GM21723 (cell line): ENCODE results near the gene CEP19.

Experiments
- ATAC-seq: cut with Tn5 transposase; IDR thresholded peaks from one replicate; pipeline ENCODE4 v1.9.1; 2021; ENCODE audit warnings: mild to moderate bottlenecking, moderate library complexity; ENCODE audit not compliant: unreplicated experiment

Gene CEP19

DNA sequence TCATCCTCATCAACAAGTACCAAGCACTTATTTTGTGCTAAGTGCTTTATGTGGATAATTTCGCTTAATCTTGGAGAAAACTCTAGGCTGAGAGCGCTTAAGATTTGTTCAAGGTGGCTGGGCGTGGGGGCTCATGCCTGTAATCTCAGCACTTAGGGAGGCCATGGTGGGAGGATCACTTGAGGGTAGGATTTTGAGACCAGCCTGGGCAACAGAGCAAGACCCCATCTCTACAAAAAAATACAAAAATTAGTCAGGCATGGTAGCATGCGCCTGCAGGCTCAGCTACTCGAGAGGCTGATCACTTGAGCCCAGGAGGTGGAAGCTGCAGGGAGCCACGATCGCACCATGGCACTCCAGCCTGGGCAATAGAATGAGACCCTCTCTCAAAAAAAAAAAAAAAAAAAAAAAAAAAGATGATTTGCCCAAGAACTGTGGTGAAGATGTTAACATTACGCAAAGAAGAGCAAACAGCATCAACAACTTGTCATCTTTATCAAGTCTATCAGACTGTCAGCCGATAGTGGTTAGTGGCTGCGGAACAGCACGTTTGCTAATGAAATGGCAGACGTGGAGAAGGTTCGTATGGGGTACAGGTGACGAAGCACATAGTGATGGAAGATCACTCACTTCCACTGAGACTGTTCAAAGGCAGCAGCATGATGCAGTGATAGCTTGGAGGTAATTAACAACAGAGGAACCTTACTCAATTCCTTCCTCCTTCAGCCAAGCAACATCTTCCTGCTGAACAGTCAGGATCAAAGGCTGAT lies 44.8 kb downstream of the CEP19 start:
- no peak for ATAC-seq

DNA sequence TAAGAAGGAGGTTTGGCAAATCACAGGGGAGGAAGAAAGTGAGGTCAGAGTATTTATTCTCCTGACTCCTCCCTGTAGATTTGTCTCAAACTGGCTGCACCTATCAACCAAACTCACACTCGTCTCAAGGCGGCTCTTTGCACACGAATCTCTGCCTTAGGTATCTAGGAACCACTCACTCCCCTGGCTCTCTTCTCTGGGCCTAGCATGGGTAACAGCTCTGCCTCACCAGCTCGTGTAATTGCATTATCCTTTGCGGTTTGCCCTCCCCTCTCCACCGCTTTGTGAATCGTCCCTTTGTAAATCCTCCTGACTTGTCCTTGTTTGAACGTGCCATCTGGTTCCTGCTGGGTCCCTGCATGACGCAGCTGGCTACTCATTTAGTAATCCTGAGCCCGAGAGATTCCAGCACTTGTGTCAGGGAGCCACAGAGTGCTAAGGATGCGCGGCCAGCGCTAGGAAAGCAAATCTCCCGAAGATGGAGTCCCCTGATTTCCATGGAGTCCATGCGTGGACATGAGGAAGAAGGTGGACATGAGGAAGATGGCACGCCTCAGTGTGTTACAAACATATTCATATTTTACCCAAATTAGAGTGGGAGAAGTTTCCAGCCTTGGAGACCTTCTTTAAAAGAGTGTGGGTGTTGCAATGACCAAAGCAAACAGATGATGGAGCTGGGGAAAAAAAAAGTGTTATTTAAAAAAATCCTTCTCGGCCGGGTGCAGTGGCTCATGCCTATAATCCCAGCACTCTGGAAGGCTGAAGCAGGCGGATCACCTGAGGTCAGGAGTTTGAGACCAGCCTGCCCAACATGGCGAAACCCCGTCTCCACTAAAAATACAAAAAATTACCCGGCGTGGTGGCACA lies 45.8 kb downstream of the CEP19 start:
- no peak for ATAC-seq

DNA sequence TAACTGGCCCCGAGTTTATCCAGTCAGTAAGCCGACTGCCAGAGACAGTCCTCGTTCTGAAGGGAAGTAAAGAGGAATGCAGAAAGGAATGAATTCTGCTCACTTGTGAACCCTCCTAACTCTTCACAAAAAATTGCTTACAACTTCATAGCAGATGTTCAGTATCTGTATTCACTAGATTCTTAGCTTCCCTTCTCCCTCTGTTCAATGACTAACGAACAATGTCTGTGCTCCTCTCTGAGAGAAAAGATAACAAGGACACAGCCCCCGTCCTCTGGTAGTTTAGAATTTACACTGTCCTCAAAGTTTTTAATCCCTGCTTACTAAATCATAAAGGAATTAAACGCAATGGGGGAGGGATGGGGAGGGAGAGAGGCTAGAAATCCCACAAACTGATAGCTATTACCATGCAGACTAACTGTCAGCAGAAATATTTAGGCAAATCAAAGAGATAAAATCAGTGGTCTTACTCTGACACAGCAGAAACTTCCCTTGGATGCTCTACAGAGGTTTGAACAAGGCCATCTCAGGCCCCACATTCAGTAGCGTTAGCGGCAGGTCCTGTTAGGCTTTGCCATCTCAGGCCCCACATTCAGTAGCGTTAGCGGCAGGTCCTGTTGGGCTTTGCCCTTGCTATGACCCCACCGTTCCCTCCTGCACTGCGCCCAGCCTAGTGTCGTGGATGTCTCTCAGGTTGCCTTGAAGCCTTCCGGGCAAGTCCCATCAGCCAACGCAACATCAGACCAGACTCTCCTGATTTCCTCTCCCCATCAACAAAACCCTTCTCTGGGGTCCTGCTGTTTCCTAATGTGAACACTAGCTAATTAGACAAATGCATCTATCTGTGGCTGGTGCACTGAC lies 49.1 kb downstream of the CEP19 start:
- no peak for ATAC-seq

DNA sequence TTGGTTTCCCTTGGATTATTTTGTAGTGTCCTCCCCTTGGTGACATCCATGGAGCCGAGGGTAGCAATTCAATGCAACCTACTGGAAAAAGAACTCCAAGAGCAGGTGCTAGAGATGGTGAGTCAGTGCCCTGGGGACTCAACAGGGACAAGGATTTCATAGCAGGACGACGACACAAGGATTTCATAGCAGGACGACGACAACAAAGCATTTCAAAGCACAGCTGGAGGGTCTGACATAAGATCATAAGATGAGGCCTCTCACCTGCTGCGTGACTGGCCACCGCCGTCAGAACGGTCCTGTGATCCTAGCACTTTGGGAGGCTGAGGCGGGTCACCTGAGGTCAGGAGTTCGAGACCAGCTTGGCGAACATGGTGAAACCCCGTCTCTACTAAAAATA lies 50.0 kb downstream of the CEP19 start:
- no peak for ATAC-seq

DNA sequence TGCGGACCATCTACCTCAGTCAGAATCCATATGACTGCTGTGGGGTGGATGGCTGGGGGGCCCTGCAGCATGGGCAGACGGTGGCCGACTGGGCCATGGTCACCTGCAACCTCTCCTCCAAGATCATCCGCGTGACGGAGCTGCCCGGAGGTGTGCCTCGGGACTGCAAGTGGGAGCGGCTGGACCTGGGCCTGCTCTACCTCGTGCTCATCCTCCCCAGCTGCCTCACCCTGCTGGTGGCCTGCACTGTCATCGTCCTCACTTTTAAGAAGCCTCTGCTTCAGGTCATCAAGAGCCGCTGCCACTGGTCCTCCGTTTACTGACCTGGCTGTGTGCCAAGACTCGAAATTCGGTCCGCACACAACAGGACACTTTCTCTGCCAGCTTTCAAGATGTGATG lies 50.6 kb downstream of the CEP19 start:
- no peak for ATAC-seq

DNA sequence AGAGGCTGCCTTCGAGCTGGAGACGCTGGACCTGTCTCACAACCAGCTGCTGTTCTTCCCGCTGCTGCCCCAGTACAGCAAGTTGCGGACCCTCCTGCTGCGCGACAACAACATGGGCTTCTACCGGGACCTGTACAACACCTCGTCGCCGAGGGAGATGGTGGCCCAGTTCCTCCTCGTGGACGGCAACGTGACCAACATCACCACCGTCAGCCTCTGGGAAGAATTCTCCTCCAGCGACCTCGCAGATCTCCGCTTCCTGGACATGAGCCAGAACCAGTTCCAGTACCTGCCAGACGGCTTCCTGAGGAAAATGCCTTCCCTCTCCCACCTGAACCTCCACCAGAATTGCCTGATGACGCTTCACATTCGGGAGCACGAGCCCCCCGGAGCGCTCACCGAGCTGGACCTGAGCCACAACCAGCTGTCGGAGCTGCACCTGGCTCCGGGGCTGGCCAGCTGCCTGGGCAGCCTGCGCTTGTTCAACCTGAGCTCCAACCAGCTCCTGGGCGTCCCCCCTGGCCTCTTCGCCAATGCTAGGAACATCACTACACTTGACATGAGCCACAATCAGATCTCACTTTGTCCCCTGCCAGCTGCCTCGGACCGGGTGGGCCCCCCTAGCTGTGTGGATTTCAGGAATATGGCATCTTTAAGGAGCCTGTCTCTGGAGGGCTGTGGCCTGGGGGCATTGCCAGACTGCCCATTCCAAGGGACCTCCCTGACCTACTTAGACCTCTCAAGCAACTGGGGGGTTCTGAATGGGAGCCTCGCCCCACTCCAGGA lies 51.5 kb downstream of the CEP19 start:
- no peak for ATAC-seq

DNA sequence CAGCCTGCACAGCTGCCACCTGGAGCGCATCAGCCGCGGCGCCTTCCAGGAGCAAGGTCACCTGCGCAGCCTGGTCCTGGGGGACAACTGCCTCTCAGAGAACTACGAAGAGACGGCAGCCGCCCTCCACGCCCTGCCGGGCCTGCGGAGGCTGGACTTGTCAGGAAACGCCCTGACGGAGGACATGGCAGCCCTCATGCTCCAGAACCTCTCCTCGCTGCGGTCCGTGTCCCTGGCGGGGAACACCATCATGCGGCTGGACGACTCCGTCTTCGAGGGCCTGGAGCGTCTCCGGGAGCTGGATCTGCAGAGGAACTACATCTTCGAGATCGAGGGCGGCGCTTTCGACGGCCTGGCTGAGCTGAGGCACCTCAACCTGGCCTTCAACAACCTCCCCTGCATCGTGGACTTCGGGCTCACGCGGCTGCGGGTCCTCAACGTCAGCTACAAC lies 52.1 kb downstream of the CEP19 start:
- no peak for ATAC-seq
